Left renal cortex interstitium (tissue), 4 donors: ENCODE data around the gene PALMD. TPM values are rescaled to one million over a fixed set of nuclear protein-coding genes. Genes with fewer than 3 reads are reported as not detected.

ENCODE experiments used
- DNase-seq, 4 donors: peaks; one replicate each; pipeline ENCODE4 v3.0.0-alpha.2; 2013; ENCODE audit warnings: low read depth in 4 of 4, low spot score in 2 of 4, missing footprints in 1 of 4
- polyA plus RNA-seq, 4 donors: library from polyadenylated mRNA; unstranded; fragments of 120-200 nt; gene quantifications; one replicate each; pipeline ENCODE4 v1.2.1, GENCODE V29; 2013; ENCODE audit not compliant: insufficient read length in 4 of 4

The PALMD gene
- 1 to 10 TPM; 2.2 to 3.4 (median 2.3) TPM for polyA plus RNA-seq

GRCh38 chr1:99645699-99646531 is at the start of gene PALMD:
Gene PALMD, plus strand, starts transcription at chr1:99646113. Its CDS starts 205 bp downstream, at chr1:99646318.
- peak in 1 of 4 donors; percentile 37 for DNase-seq

- no peak for DNase-seq
These were observed 47.0 kb upstream of the PALMD start for GRCh38 chr1:99598738-99599411.

- DNase-seq, result no peak
These were observed 46.2 kb upstream of the PALMD start for GRCh38 chr1:99599678-99600175.

GRCh38 chr1:99600782-99601181 is 45.1 kb upstream of the PALMD start:
- no peak for DNase-seq

- DNase-seq, result no peak
These were observed 44.7 kb upstream of the PALMD start for GRCh38 chr1:99601208-99601607.

GRCh38 chr1:99601709-99602403 is 44.1 kb upstream of the PALMD start:
- no peak for DNase-seq

- DNase-seq, result no peak
These were observed 43.4 kb upstream of the PALMD start for GRCh38 chr1:99602404-99602969.

GRCh38 chr1:99603699-99604560 is 42.0 kb upstream of the PALMD start:
- no peak for DNase-seq

- DNase-seq, result no peak
These were observed 39.6 kb upstream of the PALMD start for GRCh38 chr1:99606306-99606705.

- no peak for DNase-seq
These were observed 38.3 kb upstream of the PALMD start for GRCh38 chr1:99607590-99607989.

GRCh38 chr1:99608058-99608457 is 37.9 kb upstream of the PALMD start:
- no peak for DNase-seq

- DNase-seq, result no peak
These were observed 32.2 kb upstream of the PALMD start for GRCh38 chr1:99613716-99614115.

GRCh38 chr1:99614728-99615127 is 31.2 kb upstream of the PALMD start:
- DNase-seq, result no peak

GRCh38 chr1:99619583-99619982 is 26.3 kb upstream of the PALMD start:
- no peak for DNase-seq

- DNase-seq, result no peak
These were observed 24.5 kb upstream of the PALMD start for GRCh38 chr1:99621340-99621901.

GRCh38 chr1:99622702-99623347 is 23.1 kb upstream of the PALMD start:
- DNase-seq, result no peak

- DNase-seq, result no peak
These were observed 22.4 kb upstream of the PALMD start for GRCh38 chr1:99623554-99623953.

GRCh38 chr1:99627615-99628014 is 18.3 kb upstream of the PALMD start:
- no peak for DNase-seq

GRCh38 chr1:99629164-99629563 is 16.7 kb upstream of the PALMD start:
- no peak for DNase-seq
